Measurements from ENCODE around the gene MRTFA. TPM values are rescaled to one million over a fixed set of nuclear protein-coding genes. Genes with fewer than 3 reads are reported as not detected.
"Not testable (repeated sequence)": the region's sequence is repeated elsewhere in the genome, so short reads cannot be mapped to it uniquely, and the experiment has no call there.

Gene MRTFA
- polyA plus RNA-seq, 2 of the 4 experiments (the other 2 are of a cell fraction), result 6.8 to 48.3 TPM

DNA sequence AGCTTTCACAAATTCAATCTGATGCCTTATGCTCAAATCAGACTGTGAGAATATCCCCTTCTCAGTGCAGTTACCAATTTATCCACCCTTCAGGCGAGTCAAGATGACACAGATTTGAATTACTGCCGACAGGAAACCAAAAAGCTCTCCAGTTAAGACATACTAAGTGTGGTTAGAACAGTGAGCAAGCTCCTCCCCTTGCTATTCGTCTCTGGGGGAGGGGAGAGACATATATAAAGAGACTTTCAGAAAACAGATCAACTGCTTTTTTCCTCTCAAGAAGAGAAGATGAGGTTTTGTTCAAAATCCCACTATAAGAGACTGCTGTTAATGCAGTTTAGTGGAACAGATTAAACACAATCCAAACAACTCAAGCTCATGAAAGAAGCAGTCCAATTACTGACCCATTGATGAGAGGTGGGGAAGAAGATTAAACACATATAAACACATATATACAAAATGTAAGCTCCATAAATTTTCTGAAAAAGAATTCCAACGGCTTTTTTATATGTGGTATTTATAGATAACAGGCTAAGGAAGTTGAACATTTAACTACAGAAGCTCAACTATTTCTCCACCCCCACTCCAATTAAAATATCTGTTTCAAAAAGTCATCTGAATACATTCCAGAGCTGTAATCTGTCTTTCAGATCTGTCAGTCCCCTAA lies 102.7 kb downstream of the MRTFA start:
- POLR2A ChIA-PET, result interaction anchor here (0.7 to 2.5 kb wide), 7 partner anchors 8 to 119 kb away, joined by 3 to 15 read pairs (median 5); partner anchors contain the start of gene MRTFA
- 0% methylated on average over 4 of the region's 4 CpGs for WGBS (ENCODE audit: missing lambda C conversion rate)
- no peak for TF ChIP-seq NPAS2 (CRISPR knock-in tag; IDR thresholded peaks at IDR 0.05; ENCODE audit: borderline replicate concordance)
- no peak for TF ChIP-seq KDM5A (IDR thresholded peaks at IDR 0.05)
- 0 out of 5 replicates have a peak, but pooled peaks of 1 of the 2 experiments have one; percentile 26 for TF ChIP-seq JUN (IDR thresholded peaks at IDR 0.05)
- no peak for TF ChIP-seq HOXA7 (CRISPR knock-in tag; IDR thresholded peaks at IDR 0.05)
- no peak for TF ChIP-seq ESRRA (IDR thresholded peaks at IDR 0.05; ENCODE audit: borderline replicate concordance, low read length)
- Histone ChIP-seq H3K9me3 (no peaks in the 10 kb centered on the region), H3K4me2 (peak overlapping the region; percentile 86), H3K4me3 (peak overlapping the region; percentile 45), H3K27ac (peak overlapping the region; percentile 81 to 85), H3K4me1 (peaks cover 47% of the 10 kb centered on the region)
- FAIRE-seq, result no peak
- peak; percentile 47 to 70 for DNase-seq (ENCODE audit: low read depth in 1 of 2, low spot score in 1 of 2)
- ATAC-seq, result peak; percentile 67 to 72; a peak in 5 of 6 replicates
- CTCF ChIA-PET, result interaction anchor here (0.6 to 2.9 kb wide), 9 partner anchors 10 to 206 kb away, joined by 3 to 23 read pairs (median 3); no protein-coding TSS in a partner anchor

DNA sequence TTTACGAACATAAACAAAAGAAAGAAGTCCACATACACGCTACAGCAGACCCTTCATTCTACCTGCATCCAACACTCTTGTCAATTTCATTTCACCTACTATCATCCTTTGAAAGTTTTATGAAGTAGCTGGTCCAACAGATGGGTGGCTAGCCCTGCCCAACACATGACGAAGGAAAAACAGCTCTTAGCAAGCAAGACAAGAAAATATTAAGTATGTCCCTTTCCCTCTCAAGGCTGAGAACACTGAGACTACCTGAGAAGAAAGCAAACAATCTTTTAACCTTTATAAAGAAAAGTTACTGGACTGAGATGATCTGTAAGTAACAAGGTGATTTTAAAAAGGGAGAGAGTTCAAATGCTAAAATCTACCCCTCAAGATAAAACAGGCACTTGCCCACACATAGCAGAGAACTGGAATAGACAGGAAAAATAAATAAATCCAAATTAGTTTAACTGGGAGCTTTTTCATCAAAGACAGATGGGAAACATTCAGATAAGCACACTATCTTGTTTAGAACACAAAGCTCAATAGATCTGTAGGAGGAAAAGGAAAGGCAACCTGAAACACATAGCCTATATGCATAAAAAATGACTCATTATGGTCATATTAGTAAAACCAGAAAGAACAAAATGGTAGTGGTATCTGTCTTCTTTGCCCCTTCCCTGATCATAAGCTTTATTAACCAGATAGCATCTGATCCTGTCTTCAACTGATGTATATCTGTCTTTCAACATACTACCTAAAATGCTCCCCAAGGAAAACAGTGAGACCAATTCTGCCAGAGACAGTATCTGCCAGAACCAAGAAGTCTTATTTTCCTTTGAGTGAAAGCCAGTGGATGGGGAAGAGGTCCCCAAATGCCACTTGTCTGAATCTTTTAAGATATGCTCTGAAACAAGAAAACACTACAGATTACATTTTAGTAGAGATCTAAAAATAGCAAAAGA lies 104.3 kb downstream of the MRTFA start:
- Histone ChIP-seq H3K4me2 (peak overlapping the region; percentile 86), H3K27ac (peak overlapping the region; percentile 81 to 85), H3K4me1 (peaks cover 56% of the 10 kb centered on the region), H3K9me3 (no peaks in the 10 kb centered on the region), H3K4me3 (peak overlapping the region; percentile 45)
- POLR2A ChIA-PET, result interaction anchor here (0.9 kb wide), 1 partner anchor 19 kb away, joined by 3 read pairs; no protein-coding TSS in a partner anchor
- FAIRE-seq, result no peak
- 31% methylated on average over 3 of the region's 3 CpGs for WGBS (ENCODE audit: missing lambda C conversion rate)
- DNase-seq (ENCODE audit: low read depth in 1 of 2, low spot score in 1 of 2), result no peak
- no peak for ATAC-seq
- TF ChIP-seq HOXB13 (CRISPR knock-in tag; IDR thresholded peaks at IDR 0.05; ENCODE audit: low read depth) (no peak), RAD21 (conservative IDR thresholded peaks at IDR 0.05 in 1 of 2, IDR thresholded peaks at IDR 0.05 in 1 of 2) (no peak), RNF2 (IDR thresholded peaks at IDR 0.05; ENCODE audit: borderline replicate concordance, low read depth) (no peak), EP300 (IDR thresholded peaks at IDR 0.05) (no peak), EHMT2 (IDR thresholded peaks at IDR 0.05; ENCODE audit: low read depth) (no peak), CHD2 (IDR thresholded peaks at IDR 0.05; ENCODE audit: low read length, partially characterized antibody) (no peak), HOXA7 (CRISPR knock-in tag; IDR thresholded peaks at IDR 0.05) (no peak), SREBF2 (IDR thresholded peaks at IDR 0.05) (no peak), FOXS1 (CRISPR knock-in tag; IDR thresholded peaks at IDR 0.05) (no peak), CBX2 (IDR thresholded peaks at IDR 0.05; ENCODE audit: borderline replicate concordance, low read depth) (no peak), RARB (CRISPR knock-in tag; IDR thresholded peaks at IDR 0.05) (no peak), ZSCAN20 (CRISPR knock-in tag; IDR thresholded peaks at IDR 0.05) (no peak)
- TF ChIP-seq, protein P1, sequence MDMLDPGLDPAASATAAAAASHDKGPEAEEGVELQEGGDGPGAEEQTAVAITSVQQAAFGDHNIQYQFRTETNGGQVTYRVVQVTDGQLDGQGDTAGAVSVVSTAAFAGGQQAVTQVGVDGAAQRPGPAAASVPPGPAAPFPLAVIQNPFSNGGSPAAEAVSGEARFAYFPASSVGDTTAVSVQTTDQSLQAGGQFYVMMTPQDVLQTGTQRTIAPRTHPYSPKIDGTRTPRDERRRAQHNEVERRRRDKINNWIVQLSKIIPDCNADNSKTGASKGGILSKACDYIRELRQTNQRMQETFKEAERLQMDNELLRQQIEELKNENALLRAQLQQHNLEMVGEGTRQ (IDR thresholded peaks at IDR 0.05), result no peak
- TF ChIP-seq, protein P2, sequence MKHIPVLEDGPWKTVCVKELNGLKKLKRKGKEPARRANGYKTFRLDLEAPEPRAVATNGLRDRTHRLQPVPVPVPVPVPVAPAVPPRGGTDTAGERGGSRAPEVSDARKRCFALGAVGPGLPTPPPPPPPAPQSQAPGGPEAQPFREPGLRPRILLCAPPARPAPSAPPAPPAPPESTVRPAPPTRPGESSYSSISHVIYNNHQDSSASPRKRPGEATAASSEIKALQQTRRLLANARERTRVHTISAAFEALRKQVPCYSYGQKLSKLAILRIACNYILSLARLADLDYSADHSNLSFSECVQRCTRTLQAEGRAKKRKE (CRISPR knock-in tag; IDR thresholded peaks at IDR 0.05; ENCODE audit: low read depth), result no peak
- TF ChIP-seq, protein P3, sequence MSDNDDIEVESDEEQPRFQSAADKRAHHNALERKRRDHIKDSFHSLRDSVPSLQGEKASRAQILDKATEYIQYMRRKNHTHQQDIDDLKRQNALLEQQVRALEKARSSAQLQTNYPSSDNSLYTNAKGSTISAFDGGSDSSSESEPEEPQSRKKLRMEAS (IDR thresholded peaks at IDR 0.05), result no peak
- CTCF ChIA-PET, result interaction anchor here (1.3 to 9.3 kb wide), 4 partner anchors 8 to 113 kb away, joined by 3 to 87 read pairs (median 15); no protein-coding TSS in a partner anchor

DNA sequence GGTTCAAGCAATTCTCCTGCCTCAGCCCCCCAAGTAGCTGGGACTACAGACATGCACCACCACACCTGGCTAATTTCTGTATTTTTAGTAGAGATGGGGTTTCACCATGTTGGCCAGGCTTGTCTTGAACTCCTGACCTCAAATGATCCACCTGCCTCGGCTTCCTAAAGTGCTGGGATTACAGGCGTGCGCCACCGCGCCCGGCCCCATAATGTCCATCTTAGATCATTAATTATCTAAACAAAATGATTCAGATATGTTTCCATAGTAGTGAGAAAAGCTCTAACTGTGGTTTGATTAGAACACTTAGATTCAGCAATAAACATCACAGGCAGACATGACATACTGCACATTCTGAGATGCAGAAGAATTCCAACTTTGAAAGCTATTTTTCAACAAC lies 106.1 kb downstream of the MRTFA start:
- H3K4me1 ChIP-seq, result peaks cover 66% of the 10 kb centered on the region
- WGBS (ENCODE audit: missing lambda C conversion rate), result 97% methylated on average over 6 of the region's 6 CpGs
- POLR2A ChIA-PET; ATAC-seq; H3K9me3 ChIP-seq; FAIRE-seq; DNase-seq (ENCODE audit: low read depth in 1 of 2, low spot score in 1 of 2): not testable (repeated sequence)
- H3K4me2 ChIP-seq, result peak overlapping the region; percentile 86
- CTCF ChIA-PET, result interaction anchor here (0.6 to 9.3 kb wide), 5 partner anchors 94 to 369 kb away, joined by 3 to 87 read pairs (median 5); no protein-coding TSS in a partner anchor
- peak overlapping the region in 1 of 2 experiments; percentile 68; a peak in 2 of 6 replicates for H3K27ac ChIP-seq
- peak overlapping the region; percentile 45; the same call in 1 of the 3 replicates for H3K4me3 ChIP-seq

Data from A549 (cell line).